A673 (cell line): ENCODE measurements around the gene SCN9A.

Source experiments
- CTCF ChIP-seq: fragments of 300-800, 200-600 bp; sonication (generic); conservative IDR thresholded peaks from 2 replicates; pipeline ENCODE4 v1.5.1; 2017; ENCODE audit warnings: low read depth, mild to moderate bottlenecking, antibody characterized with exemption, low read length, moderate library complexity, mixed read lengths
- EZH2 ChIP-seq: fragments of 200-600 bp; sonication (generic); IDR thresholded peaks from 2 replicates; pipeline ENCODE4 v1.6.1; 2017; ENCODE audit warnings: borderline replicate concordance, low read depth, mild to moderate bottlenecking, mixed read lengths, antibody characterized with exemption, low read length; ENCODE audit not compliant: poor library complexity, severe bottlenecking

DNA sequence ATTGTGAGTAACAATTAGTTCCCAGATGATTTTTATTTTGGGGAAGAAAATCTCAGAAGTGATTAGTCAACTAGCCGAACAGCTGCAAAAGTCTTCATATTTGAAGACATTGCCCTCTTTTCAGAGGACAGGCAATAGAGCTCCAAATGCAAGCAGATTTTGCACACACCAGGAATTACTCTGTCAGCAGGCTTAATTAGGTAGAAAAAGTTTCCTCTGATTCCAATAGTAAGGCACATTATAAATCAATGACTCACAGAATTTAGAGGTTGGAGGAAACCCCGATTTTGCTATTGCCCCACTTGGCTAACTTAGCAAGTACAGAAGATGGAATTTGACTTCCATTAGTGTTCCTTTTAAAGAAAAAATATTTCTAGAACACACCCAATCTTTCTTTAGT is 217.2 kb downstream of the SCN9A start:
- TF ChIP-seq CTCF, result no peak
- TF ChIP-seq EZH2, result no peak
